ENCODE data around the gene TELO2.

- TF ChIP-seq CTCF (IDR thresholded peaks at IDR 0.05) (no peak), SMC3 (IDR thresholded peaks at IDR 0.05) (no peak), POLR2A (IDR thresholded peaks at IDR 0.05; ENCODE audit: low read length) (no peak), ESRRA (IDR thresholded peaks at IDR 0.05; ENCODE audit: borderline replicate concordance, low read length) (no peak), REST (IDR thresholded peaks at IDR 0.05) (no peak), MAZ (IDR thresholded peaks at IDR 0.05; ENCODE audit: borderline replicate concordance, low read depth, low read length) (no peak), JUN (IDR thresholded peaks at IDR 0.05) (no peak), PHF8 (IDR thresholded peaks at IDR 0.05; ENCODE audit: borderline replicate concordance, low read depth) (no peak), JUNB (IDR thresholded peaks at IDR 0.05) (no peak), MYC (IDR thresholded peaks at IDR 0.05; ENCODE audit: borderline replicate concordance, low read length) (no peak), EP300 (IDR thresholded peaks at IDR 0.05) (no peak), ZNF302 (CRISPR knock-in tag; IDR thresholded peaks at IDR 0.05) (no peak), KDM5A (IDR thresholded peaks at IDR 0.05) (no peak), MAFK (IDR thresholded peaks at IDR 0.05; ENCODE audit: partially characterized antibody) (no peak)
Observed at GRCh38 chr16:1477033-1477432, 16.1 kb upstream of the TELO2 start.

Measured in A549 (cell line).